Brain microvascular endothelial cell (primary cell): ENCODE data around the gene AURKA.

ENCODE experiments used
- DNase-seq: peaks from one replicate; pipeline ENCODE4 v3.0.0-alpha.2; 2020
- H3K27ac ChIP-seq: fragments of 250-450 bp; sonication (Bioruptor Pico); 2 replicates; pipeline ENCODE4 v1.5.1; 2020; ENCODE audit warnings: mild to moderate bottlenecking, moderate library complexity
- H3K27me3 ChIP-seq: fragments of 250-450 bp; sonication (Bioruptor Pico); replicated peaks from 2 replicates; pipeline ENCODE4 v1.5.1; 2020; ENCODE audit warnings: mild to moderate bottlenecking
- H3K36me3 ChIP-seq: fragments of 250-450 bp; sonication (Bioruptor Pico); replicated peaks from 2 replicates; pipeline ENCODE4 v1.5.1; 2020; ENCODE audit warnings: mild to moderate bottlenecking
- H3K4me3 ChIP-seq: 2 replicates; pipeline ENCODE4 v1.5.1; 2011; ENCODE audit warnings: low read depth, mild to moderate bottlenecking, control low read depth, low read length, moderate library complexity
- in situ Hi-C: cut with HindIII; loops from 2 replicates; pipeline ENCODE4 v1.10.0; 2017; ENCODE audit warnings: low sequenced_read_pairs, low pct_ligation_motif_present
- TF ChIP-seq, protein P1 (sequence below): IDR thresholded peaks from 2 replicates; pipeline ENCODE4 v1.5.1; 2011; ENCODE audit warnings: low read depth, mild to moderate bottlenecking, moderate library complexity, low read length, control low read depth, inconsistent platforms; ENCODE audit errors: missing control alignments

AURKA gene

DNA sequence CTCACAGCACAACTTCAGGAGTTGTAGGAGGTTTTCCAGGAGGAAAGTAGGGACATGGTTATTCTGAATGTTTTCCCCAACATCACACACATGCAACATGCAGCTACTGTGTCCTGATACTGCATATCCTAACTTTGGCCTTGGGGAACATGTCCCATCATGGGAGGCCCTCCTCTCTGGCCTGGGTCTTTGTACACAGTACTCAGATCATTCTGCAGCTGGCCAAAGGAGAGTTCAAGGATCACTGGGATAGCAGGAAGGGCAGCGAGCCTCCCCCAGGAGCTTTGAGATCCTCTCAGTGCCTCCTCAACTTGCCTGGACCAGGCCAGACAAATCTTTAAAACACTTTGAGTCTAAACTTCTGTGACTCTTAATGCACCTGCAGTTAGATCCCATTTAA, 32.9 kb upstream of the AURKA start:
- TF ChIP-seq, protein P1, sequence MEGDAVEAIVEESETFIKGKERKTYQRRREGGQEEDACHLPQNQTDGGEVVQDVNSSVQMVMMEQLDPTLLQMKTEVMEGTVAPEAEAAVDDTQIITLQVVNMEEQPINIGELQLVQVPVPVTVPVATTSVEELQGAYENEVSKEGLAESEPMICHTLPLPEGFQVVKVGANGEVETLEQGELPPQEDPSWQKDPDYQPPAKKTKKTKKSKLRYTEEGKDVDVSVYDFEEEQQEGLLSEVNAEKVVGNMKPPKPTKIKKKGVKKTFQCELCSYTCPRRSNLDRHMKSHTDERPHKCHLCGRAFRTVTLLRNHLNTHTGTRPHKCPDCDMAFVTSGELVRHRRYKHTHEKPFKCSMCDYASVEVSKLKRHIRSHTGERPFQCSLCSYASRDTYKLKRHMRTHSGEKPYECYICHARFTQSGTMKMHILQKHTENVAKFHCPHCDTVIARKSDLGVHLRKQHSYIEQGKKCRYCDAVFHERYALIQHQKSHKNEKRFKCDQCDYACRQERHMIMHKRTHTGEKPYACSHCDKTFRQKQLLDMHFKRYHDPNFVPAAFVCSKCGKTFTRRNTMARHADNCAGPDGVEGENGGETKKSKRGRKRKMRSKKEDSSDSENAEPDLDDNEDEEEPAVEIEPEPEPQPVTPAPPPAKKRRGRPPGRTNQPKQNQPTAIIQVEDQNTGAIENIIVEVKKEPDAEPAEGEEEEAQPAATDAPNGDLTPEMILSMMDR: no peak
- no peak for DNase-seq
- no peak overlapping the region for H3K27ac ChIP-seq
- H3K36me3 ChIP-seq: no peaks in the 10 kb centered on the region
- in situ Hi-C loops: no loop called here
- no peaks in the 10 kb centered on the region for H3K27me3 ChIP-seq
- H3K4me3 ChIP-seq: no peak overlapping the region

DNA sequence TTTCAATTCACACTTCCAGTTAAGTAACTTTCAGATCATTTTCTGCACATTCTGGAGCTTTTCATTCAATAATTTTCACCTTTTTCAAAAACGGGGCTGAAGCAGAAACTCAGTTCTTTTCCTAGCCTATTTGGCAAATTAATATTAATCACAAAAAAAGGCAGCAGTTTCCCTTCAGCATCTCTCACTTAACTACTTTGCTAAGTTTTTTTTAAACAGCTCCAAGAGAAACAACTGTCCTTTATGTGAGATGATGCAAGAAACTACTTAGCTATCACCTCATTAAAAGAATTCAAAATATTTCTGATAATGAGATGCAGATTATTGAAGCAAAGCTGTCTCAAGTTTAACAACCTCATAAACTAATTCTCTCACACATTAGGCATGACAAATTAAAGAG, 31.9 kb upstream of the AURKA start:
- no peak overlapping the region for H3K4me3 ChIP-seq
- in situ Hi-C loops: no loop called here
- DNase-seq: no peak
- TF ChIP-seq, protein P1: no peak
- H3K36me3 ChIP-seq: no peaks in the 10 kb centered on the region
- no peak overlapping the region for H3K27ac ChIP-seq
- no peaks in the 10 kb centered on the region for H3K27me3 ChIP-seq

DNA sequence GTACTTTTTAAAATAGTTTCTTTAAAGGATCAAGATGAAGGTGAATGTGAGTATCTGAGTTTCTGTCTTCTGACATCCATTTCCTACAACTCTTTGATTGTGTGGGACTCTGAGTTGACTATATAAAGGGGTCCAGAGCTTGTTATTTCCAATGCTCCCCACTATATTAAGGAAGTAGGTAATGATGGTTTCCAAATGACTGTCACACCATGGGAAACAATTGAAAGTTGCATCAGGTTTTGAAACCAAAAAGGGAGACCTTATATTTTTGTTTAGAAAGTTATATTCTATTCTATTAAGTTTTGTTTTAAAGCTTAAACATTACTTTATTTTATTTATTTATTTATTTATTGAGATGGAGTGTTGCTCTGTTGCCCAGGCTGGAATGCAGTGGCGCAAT, 31.2 kb upstream of the AURKA start:
- in situ Hi-C loops: no loop called here
- no peak overlapping the region for H3K4me3 ChIP-seq
- H3K36me3 ChIP-seq: no peaks in the 10 kb centered on the region
- H3K27ac ChIP-seq: peak overlapping the region; percentile 61
- TF ChIP-seq, protein P1: no peak
- DNase-seq: no peak
- H3K27me3 ChIP-seq: no peaks in the 10 kb centered on the region

DNA sequence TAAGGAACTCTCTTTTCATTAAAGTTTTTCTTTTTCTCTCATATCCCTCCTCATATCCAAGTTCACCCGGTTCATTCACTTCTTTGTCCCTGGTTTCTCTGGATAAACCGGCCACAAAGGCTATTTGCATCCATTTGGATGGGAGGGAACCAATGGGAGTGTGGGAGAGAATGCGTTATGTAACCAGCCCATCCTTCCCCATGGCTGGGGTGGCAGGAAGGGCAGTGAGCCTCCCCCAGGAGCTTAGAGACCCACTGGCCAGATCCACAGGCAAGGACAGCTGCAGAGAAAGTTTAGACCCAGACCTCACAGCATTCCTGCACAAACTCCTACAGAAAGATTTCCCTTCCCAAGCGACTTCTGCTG, 30.8 kb upstream of the AURKA start:
- peak; percentile 27 for DNase-seq
- Histone ChIP-seq H3K36me3 (no peaks in the 10 kb centered on the region), H3K4me3 (peak overlapping the region; percentile 9), H3K27me3 (no peaks in the 10 kb centered on the region), H3K27ac (peak overlapping the region; percentile 61)
- in situ Hi-C loops: no loop called here
- TF ChIP-seq, protein P1: no peak

DNA sequence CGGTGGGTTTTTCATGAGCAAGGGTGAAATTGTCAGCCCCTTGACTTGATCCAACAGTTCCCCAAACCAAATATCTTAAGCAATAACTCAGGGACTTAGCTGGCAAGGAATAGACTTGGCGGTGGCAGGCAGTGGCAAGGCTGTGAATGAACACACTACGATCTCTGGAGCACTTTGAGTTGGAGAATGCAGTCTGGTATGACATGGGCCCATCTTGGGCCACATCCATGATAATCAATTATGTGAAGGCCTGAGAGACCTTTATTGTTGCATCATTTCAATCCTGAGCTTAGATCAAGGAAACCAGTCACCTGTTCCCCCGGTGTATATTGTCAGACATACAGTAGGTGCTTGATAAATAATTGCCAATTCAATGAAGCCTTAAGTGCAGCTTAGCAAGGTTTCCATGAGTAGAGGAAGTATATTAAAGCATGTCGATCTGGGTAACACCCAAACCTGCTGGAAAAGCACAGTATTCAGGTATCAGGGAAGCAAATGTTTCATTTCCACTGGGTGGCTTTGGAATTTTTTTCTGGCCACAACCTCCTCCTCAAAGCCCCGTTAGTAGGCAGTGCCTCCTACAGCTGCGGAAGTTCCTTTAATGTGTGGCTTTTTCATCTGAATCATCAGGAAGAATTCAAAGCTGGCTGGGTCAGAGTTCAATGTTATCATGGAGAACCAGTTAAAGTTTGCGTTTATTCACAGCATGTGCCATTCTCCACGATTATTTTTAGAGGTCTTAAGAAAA, 30.2 kb upstream of the AURKA start:
- TF ChIP-seq, protein P1: peak; percentile 25
- Histone ChIP-seq H3K27ac (peak overlapping the region; percentile 61), H3K4me3 (no peak overlapping the region), H3K27me3 (no peaks in the 10 kb centered on the region), H3K36me3 (no peaks in the 10 kb centered on the region)
- DNase-seq: peak; percentile 79
- in situ Hi-C loops: no loop called here
